Choroid plexus epithelial cell (primary cell): ENCODE measurements around the gene C8A.

ENCODE experiments used
- DNase-seq: peaks from one replicate; pipeline ENCODE4 v3.0.0-alpha.2; 2010; ENCODE audit warnings: low read depth
- H3K4me3 ChIP-seq: 2 replicates; pipeline ENCODE4 v1.5.1; 2011; ENCODE audit warnings: low read depth, mild to moderate bottlenecking, control low read depth, low read length, moderate library complexity
- TF ChIP-seq, protein P1 (sequence below): conservative IDR thresholded peaks from 2 replicates; pipeline ENCODE4 v1.5.1; 2011; ENCODE audit warnings: low read depth, mild to moderate bottlenecking, control low read depth, inconsistent platforms, low read length, moderate library complexity

Gene C8A

DNA sequence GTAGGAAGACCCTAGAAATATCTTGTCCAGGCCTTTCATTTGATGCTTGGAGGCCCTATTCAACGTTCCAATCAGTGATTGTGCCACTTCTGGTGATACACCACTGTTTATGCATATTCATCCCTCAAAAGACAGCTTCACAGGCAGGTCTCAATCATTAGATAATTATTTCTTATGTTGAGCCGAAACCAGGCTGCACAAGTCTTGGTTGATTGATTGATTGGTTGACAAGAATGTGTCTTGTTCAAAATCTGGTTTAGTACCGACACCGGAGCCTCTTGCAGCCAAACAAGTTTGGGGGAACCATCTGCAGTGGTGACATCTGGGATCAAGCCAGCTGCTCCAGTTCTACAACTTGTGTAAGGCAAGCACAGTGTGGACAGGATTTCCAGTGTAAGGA is 20.1 kb downstream of the C8A start:
- H3K4me3 ChIP-seq = no peak overlapping the region
- DNase-seq = no peak
- TF ChIP-seq, protein P1, sequence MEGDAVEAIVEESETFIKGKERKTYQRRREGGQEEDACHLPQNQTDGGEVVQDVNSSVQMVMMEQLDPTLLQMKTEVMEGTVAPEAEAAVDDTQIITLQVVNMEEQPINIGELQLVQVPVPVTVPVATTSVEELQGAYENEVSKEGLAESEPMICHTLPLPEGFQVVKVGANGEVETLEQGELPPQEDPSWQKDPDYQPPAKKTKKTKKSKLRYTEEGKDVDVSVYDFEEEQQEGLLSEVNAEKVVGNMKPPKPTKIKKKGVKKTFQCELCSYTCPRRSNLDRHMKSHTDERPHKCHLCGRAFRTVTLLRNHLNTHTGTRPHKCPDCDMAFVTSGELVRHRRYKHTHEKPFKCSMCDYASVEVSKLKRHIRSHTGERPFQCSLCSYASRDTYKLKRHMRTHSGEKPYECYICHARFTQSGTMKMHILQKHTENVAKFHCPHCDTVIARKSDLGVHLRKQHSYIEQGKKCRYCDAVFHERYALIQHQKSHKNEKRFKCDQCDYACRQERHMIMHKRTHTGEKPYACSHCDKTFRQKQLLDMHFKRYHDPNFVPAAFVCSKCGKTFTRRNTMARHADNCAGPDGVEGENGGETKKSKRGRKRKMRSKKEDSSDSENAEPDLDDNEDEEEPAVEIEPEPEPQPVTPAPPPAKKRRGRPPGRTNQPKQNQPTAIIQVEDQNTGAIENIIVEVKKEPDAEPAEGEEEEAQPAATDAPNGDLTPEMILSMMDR = no peak

DNA sequence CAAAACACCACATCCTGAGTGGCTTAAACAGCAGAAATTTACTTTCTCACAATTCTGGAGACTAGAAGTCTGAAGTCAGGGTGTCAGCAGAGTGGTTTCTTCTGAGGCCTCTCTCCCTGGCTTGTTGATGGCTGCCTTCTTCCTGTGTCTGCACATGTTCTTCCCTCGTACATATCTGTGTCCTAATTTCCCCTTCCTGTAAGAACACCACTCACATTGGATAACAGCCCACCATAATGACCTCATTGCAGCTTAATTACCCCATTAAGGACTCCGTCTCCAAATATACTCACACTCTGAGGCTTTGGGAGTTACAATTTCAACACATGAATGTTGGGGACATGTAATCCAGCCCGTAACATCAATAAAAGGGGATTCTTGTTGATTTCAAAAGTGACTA is 23.4 kb downstream of the C8A start:
- no peak for DNase-seq
- no peak overlapping the region for H3K4me3 ChIP-seq
- TF ChIP-seq, protein P1 = no peak

DNA sequence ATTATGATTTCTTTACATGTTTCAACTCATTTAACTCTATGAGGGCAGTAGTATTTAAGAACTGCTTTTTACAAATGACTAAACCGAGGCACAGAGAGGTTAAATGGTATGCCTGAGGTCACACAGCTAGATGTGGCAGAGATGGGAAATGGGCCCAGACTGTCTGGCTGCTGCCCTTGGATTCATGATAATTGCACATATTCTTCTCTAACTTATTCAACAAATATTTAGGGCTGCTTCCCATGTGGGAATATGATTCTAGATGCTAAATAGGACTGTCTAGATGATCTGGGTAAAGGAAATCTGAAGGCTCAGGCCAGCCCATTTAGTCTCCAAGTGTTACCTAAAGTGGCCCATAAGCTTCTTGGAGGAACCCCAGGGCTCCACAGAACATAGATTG is 26.2 kb downstream of the C8A start:
- H3K4me3 ChIP-seq = no peak overlapping the region
- DNase-seq = no peak
- TF ChIP-seq, protein P1 = no peak

DNA sequence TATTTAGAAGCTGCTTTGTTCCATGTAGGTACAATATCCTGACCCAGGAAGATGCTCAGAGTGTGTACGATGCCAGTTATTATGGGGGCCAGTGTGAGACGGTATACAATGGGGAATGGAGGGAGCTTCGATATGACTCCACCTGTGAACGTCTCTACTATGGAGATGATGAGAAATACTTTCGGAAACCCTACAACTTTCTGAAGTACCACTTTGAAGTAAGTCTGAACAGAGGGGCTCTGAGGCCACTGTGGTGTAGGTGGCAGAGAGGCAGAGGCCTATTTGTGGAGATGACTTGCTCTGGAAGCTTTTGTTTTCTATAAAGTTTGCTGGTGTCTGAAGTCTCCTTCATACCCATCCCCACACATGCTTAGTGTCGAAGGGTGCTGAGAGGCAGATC is 26.8 kb downstream of the C8A start:
- DNase-seq = no peak
- TF ChIP-seq, protein P1 = no peak
- no peak overlapping the region for H3K4me3 ChIP-seq

DNA sequence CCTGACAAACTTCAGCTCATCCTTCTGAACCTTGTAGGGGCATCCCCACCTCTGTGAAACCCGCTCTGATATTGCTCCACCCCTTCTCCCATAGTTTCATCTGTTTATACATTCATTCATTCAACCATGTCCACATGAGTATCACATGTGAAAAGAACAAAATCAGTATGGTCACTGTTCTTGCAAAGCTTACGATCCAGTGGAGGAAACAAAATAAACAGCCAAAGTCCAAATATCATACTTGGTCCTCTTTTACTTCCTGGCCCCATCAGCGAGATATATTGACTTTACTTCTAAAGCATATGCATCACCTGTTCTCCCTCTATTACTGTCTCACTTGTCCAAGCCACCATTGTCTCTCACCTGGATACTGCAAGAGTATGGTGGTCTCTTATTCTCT is 35.6 kb downstream of the C8A start:
- TF ChIP-seq, protein P1 = no peak
- no peak for DNase-seq

DNA sequence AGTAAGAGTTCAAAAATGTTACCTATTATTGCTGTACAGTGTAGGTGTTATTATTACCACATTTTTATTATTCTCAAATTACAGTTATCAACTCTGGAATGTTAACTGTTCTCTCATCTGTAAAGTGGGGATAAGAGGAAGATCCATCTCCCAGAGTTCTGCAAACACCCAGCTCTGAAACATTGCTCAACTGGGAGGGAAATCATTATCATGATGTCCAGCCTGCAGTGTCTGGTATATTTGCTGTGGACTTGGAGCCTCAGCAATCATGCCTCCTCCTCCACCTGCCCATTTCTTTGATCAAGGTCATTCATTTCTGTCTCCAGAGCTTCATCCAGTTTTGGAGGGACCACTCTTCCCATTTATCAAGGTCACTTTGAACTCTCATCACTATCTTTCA is 39.4 kb downstream of the C8A start:
- DNase-seq = no peak
- TF ChIP-seq, protein P1 = no peak

More for the DNA sequence above, 35.6 kb downstream of the C8A start:
- H3K4me3 ChIP-seq = no peak overlapping the region

DNA sequence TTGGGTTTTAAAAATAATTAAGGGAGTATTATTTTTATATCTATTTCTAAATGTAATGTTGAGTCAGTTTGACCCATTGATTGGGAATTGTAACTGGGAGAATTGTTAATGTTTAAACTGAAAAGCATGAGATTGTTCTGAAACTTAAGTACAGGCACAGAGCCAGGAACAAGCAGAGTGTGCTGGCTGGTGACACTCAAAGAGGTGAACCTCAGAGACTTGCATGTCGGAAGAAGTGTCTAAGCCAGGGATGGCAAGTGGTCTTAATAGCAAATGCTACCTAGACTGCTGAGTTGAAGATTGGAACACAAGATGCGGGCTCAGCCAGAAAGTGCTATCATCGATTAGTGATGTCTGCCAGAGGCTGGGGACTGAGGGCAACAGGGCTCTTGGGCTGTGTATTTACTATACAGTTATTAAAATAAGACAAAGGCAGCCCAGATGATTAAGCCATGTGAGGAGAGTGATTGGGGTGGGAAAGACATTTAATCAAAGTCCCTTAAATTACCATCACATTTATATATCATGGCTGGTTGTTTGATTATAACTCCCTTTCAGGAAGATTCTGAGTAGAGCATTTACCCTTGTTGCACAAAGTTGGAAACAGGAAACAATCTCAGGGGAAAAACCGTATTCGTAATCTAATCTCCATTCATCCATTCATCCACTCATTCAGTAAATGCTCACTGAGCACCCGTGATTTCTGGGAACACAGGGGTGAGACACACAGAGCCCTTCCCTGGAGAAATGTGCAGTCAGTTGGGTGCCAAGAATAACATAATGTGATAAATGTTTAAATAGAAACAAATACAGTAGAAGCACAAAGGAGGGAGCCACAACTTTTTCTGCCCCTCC is 42.8 kb downstream of the C8A start:
- TF ChIP-seq, protein P1 = no peak
- no peak overlapping the region for H3K4me3 ChIP-seq
- DNase-seq = peak; percentile 40

More for the DNA sequence above, 39.4 kb downstream of the C8A start:
- no peak overlapping the region for H3K4me3 ChIP-seq
